Adrenal gland (tissue), 12 donors: ENCODE results near the gene FEM1A. TPM values are rescaled to one million over a fixed set of nuclear protein-coding genes. Genes with fewer than 3 reads are reported as not detected.
"Not testable (repeated sequence)": the region's sequence is repeated elsewhere in the genome, so short reads cannot be mapped to it uniquely, and the experiment has no call there.

Experiments used
- DNase-seq, 7 donors: peaks; one replicate each; pipeline ENCODE4 v3.0.0-alpha.2; 2019 to 2020
- H3K27ac ChIP-seq, 5 donors: fragments of 200-600 bp; sonication (generic) in 4 of 5; 1 replicate in 3 of 5; 2 replicates in 2 of 5; pipeline versions ENCODE4 v1.5.1 to v1.8.0; 2016 to 2020; ENCODE audit warnings: mild to moderate bottlenecking in 1 of 5
- H3K27me3 ChIP-seq: fragments of 200-600 bp; 2 replicates; pipeline ENCODE4 v1.8.0; 2021
- H3K36me3 ChIP-seq, 2 donors: fragments of 200-600 bp; replicated peaks in 1 of 2; 1 replicate in 1 of 2; 2 replicates in 1 of 2; pipeline versions ENCODE4 v1.5.1 to v1.8.0; 2018 to 2022
- H3K4me1 ChIP-seq, 2 donors: fragments of 200-600 bp; replicated peaks in 1 of 2; 1 replicate in 1 of 2; 2 replicates in 1 of 2; pipeline versions ENCODE4 v1.5.1 to v1.8.0; 2018 to 2021
- H3K4me3 ChIP-seq, 4 donors: fragments of 200-600 bp; sonication (generic) in 3 of 4; one replicate each; pipeline ENCODE4 v1.5.1; 2016 to 2018
- H3K9me3 ChIP-seq, 3 donors: fragments of 200-600 bp; sonication (generic) in 1 of 3; replicated peaks in 1 of 3; 1 replicate in 2 of 3; 2 replicates in 1 of 3; pipeline versions ENCODE4 v1.5.1 to v1.8.0; 2016 to 2021
- POLR2A ChIP-seq, 2 donors: fragments of 450-650 bp; IDR thresholded peaks; one replicate each; pipeline ENCODE4 v1.6.1; 2017; ENCODE audit warnings: antibody characterized with exemption in 2 of 2, mild to moderate bottlenecking in 2 of 2, moderate library complexity in 1 of 2
- WGBS, 4 donors: extraction: QIAGEN DNeasy Blood & Tissue Kit in 2 of 4; methylation state at CpG; one replicate each; pipeline versions ENCODE4 v1.1.5 to v1.1.7; 2013 to 2017; 5-methylcytosine and 5-hydroxymethylcytosine counted together
- intact Hi-C, 2 donors: fragments of 100-400 bp; cut with DNase I; formaldehyde crosslinking; loops; one replicate each; pipeline versions ENCODE4 v1.14.1 to v1.15.0; 2022 to 2023
- microRNA-seq, 3 donors: library from miRNA; unstranded; fragments of <30 nt; microRNA quantifications; one replicate each; pipeline ENCODE4, GENCODE V29; 2017 to 2020
- polyA plus RNA-seq, 3 donors: library from polyadenylated mRNA; stranded (reverse); fragments of 200-250 nt in 2 of 3; fragments of 350-450 nt in 1 of 3; fragmentation: Illumina TruSeq in 1 of 3; extraction: RNeasy Lipid Tissue Mini Kit (QIAGEN cat#74804) in 1 of 3; gene quantifications; one replicate each; pipeline ENCODE4 v1.2.3, GENCODE V29; 2013 to 2014
- small RNA-seq, 2 donors: library from RNA; depleted of rRNA; stranded (forward); fragments of <200 nt; gene quantifications; one replicate each; pipeline ENCODE3, GENCODE V24; 2016
- total RNA-seq, 9 donors: library from RNA; depleted of rRNA in 4 of 9; stranded (reverse); fragments of >200 nt in 4 of 9; fragments of 120-200 nt in 1 of 9; fragmentation: NEBNext Ultra II Directional in 1 of 9; extraction: Animal tissue kit (Norgen Biotek cat#: 25700) in 1 of 9; gene quantifications; one replicate each; pipeline versions ENCODE4 v1.1.0 to v1.2.4, GENCODE V29; 2013 to 2023
- TF ChIP-seq, protein P1 (sequence below), 6 experiments: fragments of 450-650 bp in 4 of 6; fragments of 200-600 bp in 2 of 6; sonication (generic) in 1 of 6; IDR thresholded peaks; 1 replicate in 5 of 6; 2 replicates in 1 of 6; pipeline versions ENCODE4 v1.5.1 to v1.8.0; 2016 to 2021; ENCODE audit warnings: antibody characterized with exemption in 6 of 6, mild to moderate bottlenecking in 2 of 6, moderate library complexity in 1 of 6
- donor health status: healthy with polysubstance abuse.
- donor health status: Bipolar disorder and iron deficiency.
- donor health status: DM: yes; HTN: yes; CAD: no.
- donor health status: DM: no; HTN: no; CAD: no.
- donor health status: DM: no; HTN: no; CAD: no.
- donor health status: DM: yes; HTN: yes; CAD: no.

The FEM1A gene
- total and polyA plus RNA-seq, 12 donors = 3.6 to 25.8 (median 13.3) TPM

DNA sequence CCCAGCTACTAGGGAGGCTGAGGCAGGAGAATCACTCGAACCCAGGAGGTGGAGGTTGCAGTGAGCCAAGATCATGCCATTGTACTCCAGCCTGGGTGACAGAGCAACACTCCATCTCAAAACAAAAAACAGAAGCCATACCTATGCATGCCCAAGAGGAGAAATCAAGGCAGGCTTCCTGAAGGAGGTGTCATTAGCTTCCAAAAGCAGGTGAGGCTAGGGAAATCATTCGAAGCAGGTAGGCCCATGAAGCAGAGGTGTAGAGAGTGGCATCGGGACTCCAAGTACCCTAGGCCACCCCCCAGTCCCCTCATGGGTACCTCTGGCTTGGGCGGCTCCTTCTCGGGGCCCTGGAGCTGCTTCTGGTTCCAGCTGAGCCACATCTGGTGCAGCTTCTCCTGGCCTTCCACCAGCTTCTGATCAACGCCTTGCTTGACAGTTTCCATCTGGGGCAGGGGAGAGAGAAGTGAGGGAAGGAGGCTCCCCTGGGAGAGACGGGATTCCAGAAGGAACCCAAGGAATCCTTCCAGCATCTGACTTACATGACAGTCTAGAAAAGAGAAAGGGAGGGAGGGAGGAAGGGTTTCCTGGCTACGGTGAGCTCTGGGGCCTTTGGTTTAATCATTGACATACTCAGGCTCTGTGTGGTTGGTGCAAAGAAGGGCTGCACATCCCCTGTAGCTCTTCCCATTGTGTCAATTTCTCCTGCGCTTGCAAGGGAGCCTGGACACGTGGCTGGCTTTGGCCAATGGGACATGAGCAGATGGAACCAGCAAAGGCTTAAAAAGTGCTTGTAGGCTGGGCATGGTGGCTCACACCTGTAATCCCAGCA is 53.0 kb downstream of the FEM1A start:
- Histone ChIP-seq H3K36me3 (peaks cover 0 to 62% of the 10 kb centered on the region in 2 donors), H3K9me3 (no peaks in the 10 kb centered on the region), H3K4me1 (peaks cover 0 to 7% of the 10 kb centered on the region in 2 donors), H3K27me3 (no peaks in the 10 kb centered on the region), H3K4me3 (no peak overlapping the region), H3K27ac (peak overlapping the region in 2 of 5 donors; percentile 39 to 75)
- no peak for DNase-seq
- WGBS, 4 donors = 69 to 86% (median 82%) methylated on average over 6 to 10 of the region's 10 CpGs
- no peak for TF ChIP-seq POLR2A (IDR thresholded peaks at IDR 0.05)
- TF ChIP-seq, protein P1, sequence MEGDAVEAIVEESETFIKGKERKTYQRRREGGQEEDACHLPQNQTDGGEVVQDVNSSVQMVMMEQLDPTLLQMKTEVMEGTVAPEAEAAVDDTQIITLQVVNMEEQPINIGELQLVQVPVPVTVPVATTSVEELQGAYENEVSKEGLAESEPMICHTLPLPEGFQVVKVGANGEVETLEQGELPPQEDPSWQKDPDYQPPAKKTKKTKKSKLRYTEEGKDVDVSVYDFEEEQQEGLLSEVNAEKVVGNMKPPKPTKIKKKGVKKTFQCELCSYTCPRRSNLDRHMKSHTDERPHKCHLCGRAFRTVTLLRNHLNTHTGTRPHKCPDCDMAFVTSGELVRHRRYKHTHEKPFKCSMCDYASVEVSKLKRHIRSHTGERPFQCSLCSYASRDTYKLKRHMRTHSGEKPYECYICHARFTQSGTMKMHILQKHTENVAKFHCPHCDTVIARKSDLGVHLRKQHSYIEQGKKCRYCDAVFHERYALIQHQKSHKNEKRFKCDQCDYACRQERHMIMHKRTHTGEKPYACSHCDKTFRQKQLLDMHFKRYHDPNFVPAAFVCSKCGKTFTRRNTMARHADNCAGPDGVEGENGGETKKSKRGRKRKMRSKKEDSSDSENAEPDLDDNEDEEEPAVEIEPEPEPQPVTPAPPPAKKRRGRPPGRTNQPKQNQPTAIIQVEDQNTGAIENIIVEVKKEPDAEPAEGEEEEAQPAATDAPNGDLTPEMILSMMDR (IDR thresholded peaks at IDR 0.05) = no peak
- intact Hi-C loops = no loop called here

DNA sequence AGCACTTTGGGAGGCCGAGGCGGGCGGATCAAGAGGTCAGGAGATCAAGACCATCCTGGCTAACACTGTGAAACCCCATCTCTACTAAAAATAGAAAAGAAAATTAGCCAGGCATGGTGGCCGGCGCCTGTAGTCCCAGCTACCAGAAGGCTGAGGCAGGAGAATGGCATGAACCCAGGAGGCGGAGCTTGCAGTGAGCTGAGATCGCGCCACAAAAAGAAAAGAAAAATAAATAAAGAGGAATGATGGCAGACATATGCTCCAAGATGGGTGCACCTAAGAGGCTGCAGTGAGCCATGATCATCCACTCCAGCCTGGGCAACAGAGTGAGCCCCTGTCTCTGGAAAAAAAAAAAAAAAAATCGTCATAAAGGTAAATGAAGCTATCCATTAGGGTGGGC is 54.4 kb downstream of the FEM1A start:
- H3K27me3 ChIP-seq, H3K9me3 ChIP-seq, H3K27ac ChIP-seq, intact Hi-C loops, DNase-seq, H3K4me1 ChIP-seq, H3K4me3 ChIP-seq: not testable (repeated sequence)
- peaks cover 0 to 62% of the 10 kb centered on the region in 2 donors for H3K36me3 ChIP-seq
- WGBS, 4 donors = 66 to 93% (median 79%) methylated on average over 7 to 9 of the region's 9 CpGs

DNA sequence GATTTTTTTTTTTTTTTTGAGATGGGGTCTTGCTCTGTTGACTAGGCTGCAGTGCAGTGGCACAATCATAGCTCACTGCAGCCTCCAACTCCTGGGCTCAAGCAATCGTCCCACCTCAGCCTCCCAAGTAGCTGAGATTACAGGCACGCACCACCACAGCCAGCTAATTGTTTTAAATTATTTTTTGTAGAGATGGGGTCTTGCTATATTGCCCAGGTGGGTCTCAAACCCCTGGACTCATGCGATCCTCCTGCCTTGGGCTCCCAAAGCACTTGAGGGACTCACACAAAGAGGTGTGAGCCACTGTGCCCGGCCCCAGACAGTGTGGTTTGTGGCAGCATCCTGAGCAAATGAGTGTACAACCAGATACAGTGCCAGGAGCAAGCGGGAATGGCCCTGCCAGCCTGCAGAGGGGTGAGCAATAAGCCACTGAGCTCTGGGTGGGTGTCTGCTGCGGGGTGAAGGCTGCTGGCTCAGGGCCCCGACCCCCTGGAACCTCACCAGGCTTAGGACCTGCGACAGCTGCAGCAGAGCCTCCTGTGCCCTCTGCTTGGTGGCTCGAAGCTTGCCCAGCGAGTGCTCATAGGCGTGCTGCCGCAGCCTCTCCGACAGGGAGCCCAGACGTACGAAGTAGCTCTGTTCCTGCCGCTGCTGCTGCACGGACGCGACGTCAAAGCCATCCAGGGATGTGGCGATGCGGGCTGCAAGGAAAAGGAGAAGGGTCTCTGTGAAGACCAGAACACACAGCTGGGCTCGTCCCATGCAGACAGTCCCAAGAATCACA is 55.8 kb downstream of the FEM1A start:
- WGBS, 4 donors = 95 to 97% (median 95%) methylated on average over 11 to 23 of the region's 23 CpGs
- H3K36me3 ChIP-seq = peaks cover 0 to 67% of the 10 kb centered on the region in 2 donors
- H3K4me3 ChIP-seq = no peak overlapping the region
- TF ChIP-seq POLR2A (IDR thresholded peaks at IDR 0.05) = no peak
- TF ChIP-seq, protein P1 (IDR thresholded peaks at IDR 0.05) = no peak
- H3K4me1 ChIP-seq = no peaks in the 10 kb centered on the region
- no peaks in the 10 kb centered on the region for H3K27me3 ChIP-seq
- intact Hi-C loops = no loop called here
- DNase-seq = no peak
- no peak overlapping the region for H3K27ac ChIP-seq
- no peaks in the 10 kb centered on the region for H3K9me3 ChIP-seq

DNA sequence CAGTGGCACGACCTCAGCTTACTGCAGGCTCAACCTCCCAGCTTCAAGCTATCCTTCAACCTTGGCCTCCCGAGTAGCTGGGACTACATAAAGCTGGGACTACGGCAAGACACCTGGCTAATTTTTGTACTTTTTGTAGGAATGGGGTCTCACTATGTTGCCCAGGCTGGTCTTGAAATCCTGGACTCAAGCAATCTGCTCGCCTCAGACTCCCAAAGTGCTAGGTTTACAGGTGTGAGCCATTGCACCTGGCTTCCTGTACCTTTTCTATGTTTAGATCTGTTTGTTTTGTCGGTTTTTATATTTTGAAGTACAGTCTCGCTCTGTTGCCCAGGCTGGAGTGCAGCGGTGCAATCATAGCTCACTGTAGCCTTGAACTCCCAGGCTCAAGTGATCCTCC is 57.5 kb downstream of the FEM1A start:
- H3K27me3 ChIP-seq = no peaks in the 10 kb centered on the region
- 72 to 82% (median 79%) methylated on average over 7 of the region's 7 CpGs for WGBS, 4 donors
- no peak for DNase-seq
- TF ChIP-seq POLR2A (IDR thresholded peaks at IDR 0.05) = no peak
- TF ChIP-seq, protein P1 (IDR thresholded peaks at IDR 0.05) = no peak
- H3K27ac ChIP-seq = no peak overlapping the region
- intact Hi-C loops = no loop called here
- no peak overlapping the region for H3K4me3 ChIP-seq
- H3K9me3 ChIP-seq = no peaks in the 10 kb centered on the region
- no peaks in the 10 kb centered on the region for H3K4me1 ChIP-seq
- H3K36me3 ChIP-seq = peaks cover 0 to 64% of the 10 kb centered on the region in 2 donors

Small RNA genes lying within 50 kb of the gene (microRNA-seq; reads per million reads assigned to microRNA genes)
- gene MIR7-3 = 0 to 3.6 (median 0.28) reads per million in 3 donors

Small RNA genes lying within 50 kb of the gene (small RNA-seq; reads per million reads assigned to genes)
- gene MIR7-3 = 0 to 0.58 reads per million in 2 donors

Other genes starting within 250 kb of the FEM1A start
- gene SEMA6B, start 232.1 kb upstream of the FEM1A start, total RNA-seq = 10 to 100 TPM in 8 of 9 donors, 1 to 10 TPM in 1; 7.1 to 59.2 (median 37.2) TPM
- 10 to 100 TPM in 2 of 3 donors, 1 to 10 TPM in 1; 3.1 to 19.8 (median 15.9) TPM for gene SEMA6B, start 232.1 kb upstream of the FEM1A start, polyA plus RNA-seq
- gene TNFAIP8L1, start 152.2 kb upstream of the FEM1A start, total RNA-seq = 1 to 10 TPM; 2.6 to 8.1 (median 5.4) TPM
- gene TNFAIP8L1, start 152.2 kb upstream of the FEM1A start, polyA plus RNA-seq = 10 to 100 TPM in 1 of 3 donors, 1 to 10 TPM in 2; 2.6 to 13.8 (median 5.8) TPM
- gene MYDGF, start 121.4 kb upstream of the FEM1A start, total RNA-seq = 100 to 1,000 TPM in 2 of 9 donors, 10 to 100 TPM in 7; 52.1 to 159 (median 74.9) TPM
- gene MYDGF, start 121.4 kb upstream of the FEM1A start, polyA plus RNA-seq = 10 to 100 TPM; 35.9 to 86.9 (median 76.1) TPM
- gene DPP9, start 67.9 kb upstream of the FEM1A start, total RNA-seq = 100 to 1,000 TPM in 1 of 9 donors, 10 to 100 TPM in 7, 1 to 10 TPM in 1; 9.5 to 117 (median 50.2) TPM
- gene DPP9, start 67.9 kb upstream of the FEM1A start, polyA plus RNA-seq = 10 to 100 TPM; 14.6 to 56.3 (median 32.1) TPM
- gene TICAM1, start 40.0 kb downstream of the FEM1A start, total RNA-seq = 10 to 100 TPM in 1 of 9 donors, 1 to 10 TPM in 7, under 1 TPM in 1; 0.61 to 12.0 (median 6.7) TPM
- gene TICAM1, start 40.0 kb downstream of the FEM1A start, polyA plus RNA-seq = 1 to 10 TPM; 1.9 to 9.3 (median 7.4) TPM
- gene PLIN3, start 75.9 kb downstream of the FEM1A start, total RNA-seq = 100 to 1,000 TPM in 7 of 9 donors, 10 to 100 TPM in 2; 64.9 to 181 (median 115) TPM
- 10 to 100 TPM; 21.3 to 59.2 (median 32.3) TPM for gene PLIN3, start 75.9 kb downstream of the FEM1A start, polyA plus RNA-seq
- under 1 TPM in 8 of 9 donors, not detected in 1; 0.06 to 0.69 (median 0.20) TPM for gene ARRDC5, start 111.2 kb downstream of the FEM1A start, total RNA-seq
- gene ARRDC5, start 111.2 kb downstream of the FEM1A start, polyA plus RNA-seq = 1 to 10 TPM in 1 of 3 donors, under 1 TPM in 1, not detected in 1; 0.27 to 1.1 TPM
- 10 to 100 TPM in 1 of 9 donors, 1 to 10 TPM in 5, under 1 TPM in 3; 0.87 to 11.0 (median 1.2) TPM for gene UHRF1, start 117.8 kb downstream of the FEM1A start, total RNA-seq
- gene UHRF1, start 117.8 kb downstream of the FEM1A start, polyA plus RNA-seq = 1 to 10 TPM in 1 of 3 donors, under 1 TPM in 2; 0.56 to 1.2 (median 0.88) TPM
- gene KDM4B, start 177.4 kb downstream of the FEM1A start, total RNA-seq = 10 to 100 TPM in 8 of 9 donors, 1 to 10 TPM in 1; 9.8 to 65.1 (median 47.5) TPM
- 10 to 100 TPM; 11.4 to 46.6 (median 23.5) TPM for gene KDM4B, start 177.4 kb downstream of the FEM1A start, polyA plus RNA-seq